SK-N-SH treated with all-trans-retinoic acid at 6 μM for 48 hours (cell line): ENCODE data around the gene PPFIA1.
"Not testable (repeated sequence)": the region's sequence is repeated elsewhere in the genome, so short reads cannot be mapped to it uniquely, and the experiment has no call there.

Source experiments
- ATAC-seq: fragments of 200-7000 bp; cut with Tn5 transposase; 3 replicates; pipeline ENCODE4 v1.9.1; 2020; ENCODE audit warnings: mild to moderate bottlenecking, moderate library complexity
- ARNTL ChIP-seq: fragments of 450-650 bp; formaldehyde crosslinking; IDR thresholded peaks from 2 replicates; pipeline ENCODE4 v1.5.0; 2020; ENCODE audit warnings: low read depth, mild to moderate bottlenecking, moderate library complexity, borderline replicate concordance
- BACH2 ChIP-seq: fragments of 250-450 bp; sonication (Bioruptor Pico); IDR thresholded peaks from 2 replicates; pipeline ENCODE4 v1.9.0; 2021; ENCODE audit warnings: mild to moderate bottlenecking, borderline replicate concordance
- ESRRG ChIP-seq: fragments of 250-450 bp; sonication (Bioruptor Pico); IDR thresholded peaks from 2 replicates; pipeline ENCODE4 v1.6.1; 2021; ENCODE audit warnings: mild to moderate bottlenecking
- GLIS3 ChIP-seq: fragments of 250-450 bp; sonication (Bioruptor Pico); IDR thresholded peaks from 2 replicates; pipeline ENCODE4 v1.5.0; 2020; ENCODE audit warnings: mild to moderate bottlenecking, moderate library complexity
- ISL1 ChIP-seq: fragments of 250-450 bp; sonication (Bioruptor Pico); IDR thresholded peaks from 2 replicates; pipeline ENCODE4 v2.1.2; 2022; ENCODE audit warnings: mild to moderate bottlenecking, moderate library complexity
- PPARA ChIP-seq: fragments of 250-450 bp; sonication (Bioruptor Pico); IDR thresholded peaks from 2 replicates; pipeline ENCODE4 v1.5.0; 2020; ENCODE audit warnings: mild to moderate bottlenecking, borderline replicate concordance
- RARB ChIP-seq: fragments of 250-450 bp; sonication (Bioruptor Pico); IDR thresholded peaks from 2 replicates; pipeline ENCODE4 v1.8.0; 2021; ENCODE audit warnings: mild to moderate bottlenecking, moderate library complexity
- SNAI2 ChIP-seq: fragments of 250-450 bp; sonication (Bioruptor Pico); IDR thresholded peaks from 2 replicates; pipeline ENCODE4 v1.5.0; 2020; ENCODE audit warnings: mild to moderate bottlenecking, moderate library complexity
- TOX ChIP-seq: fragments of 250-450 bp; sonication (Bioruptor Pico); IDR thresholded peaks from 2 replicates; pipeline ENCODE4 v1.8.0; 2021; ENCODE audit warnings: mild to moderate bottlenecking, moderate library complexity, borderline replicate concordance
- TSHZ2 ChIP-seq: fragments of 250-450 bp; sonication (Bioruptor Pico); IDR thresholded peaks from 2 replicates; pipeline ENCODE4 v1.5.0; 2020; ENCODE audit warnings: mild to moderate bottlenecking, moderate library complexity
- ZFP3 ChIP-seq: fragments of 250-450 bp; sonication (Bioruptor Pico); IDR thresholded peaks from 2 replicates; pipeline ENCODE4 v1.5.0; 2020; ENCODE audit warnings: mild to moderate bottlenecking, moderate library complexity
- ZFP30 ChIP-seq: fragments of 450-650 bp; formaldehyde crosslinking; IDR thresholded peaks from 2 replicates; pipeline ENCODE4 v1.5.0; 2022; ENCODE audit warnings: mild to moderate bottlenecking, moderate library complexity
- ZNF565 ChIP-seq: fragments of 450-650 bp; formaldehyde crosslinking; conservative IDR thresholded peaks from 2 replicates; pipeline ENCODE4 v1.5.0; 2020; ENCODE audit warnings: low read depth, mild to moderate bottlenecking, moderate library complexity
- ZNF8 ChIP-seq: fragments of 450-650 bp; formaldehyde crosslinking; IDR thresholded peaks from 2 replicates; pipeline ENCODE4 v1.5.0; 2020; ENCODE audit warnings: mild to moderate bottlenecking, moderate library complexity
- TF ChIP-seq, protein P1 (sequence below): fragments of 250-450 bp; sonication (Bioruptor Pico); IDR thresholded peaks from 2 replicates; pipeline ENCODE4 v1.8.0; 2021; ENCODE audit warnings: low read depth, mild to moderate bottlenecking, moderate library complexity, borderline replicate concordance

The PPFIA1 gene

GRCh38 chr11:70407121-70407520, 136.6 kb downstream of the PPFIA1 start:
- no peak for ATAC-seq
- TF ChIP-seq TSHZ2 (CRISPR knock-in tag) (no peak), PPARA (no peak), GLIS3 (CRISPR knock-in tag) (no peak), BACH2 (no peak), ISL1 (no peak), ZNF8 (CRISPR knock-in tag) (no peak)

GRCh38 chr11:70407814-70408213, 137.3 kb downstream of the PPFIA1 start:
- ATAC-seq: no peak
- no peak for TF ChIP-seq ESRRG (CRISPR knock-in tag)

- ATAC-seq: not testable (repeated sequence)
These were observed 137.8 kb downstream of the PPFIA1 start for GRCh38 chr11:70408326-70408725.

GRCh38 chr11:70409437-70409836, 138.9 kb downstream of the PPFIA1 start:
- TF ChIP-seq ISL1 (no peak), ZFP3 (CRISPR knock-in tag) (no peak), ESRRG (CRISPR knock-in tag) (no peak), RARB (CRISPR knock-in tag) (no peak), TOX (CRISPR knock-in tag) (no peak), ZFP30 (CRISPR knock-in tag) (no peak), ZNF565 (no peak), TSHZ2 (CRISPR knock-in tag) (no peak)
- TF ChIP-seq, protein P1, sequence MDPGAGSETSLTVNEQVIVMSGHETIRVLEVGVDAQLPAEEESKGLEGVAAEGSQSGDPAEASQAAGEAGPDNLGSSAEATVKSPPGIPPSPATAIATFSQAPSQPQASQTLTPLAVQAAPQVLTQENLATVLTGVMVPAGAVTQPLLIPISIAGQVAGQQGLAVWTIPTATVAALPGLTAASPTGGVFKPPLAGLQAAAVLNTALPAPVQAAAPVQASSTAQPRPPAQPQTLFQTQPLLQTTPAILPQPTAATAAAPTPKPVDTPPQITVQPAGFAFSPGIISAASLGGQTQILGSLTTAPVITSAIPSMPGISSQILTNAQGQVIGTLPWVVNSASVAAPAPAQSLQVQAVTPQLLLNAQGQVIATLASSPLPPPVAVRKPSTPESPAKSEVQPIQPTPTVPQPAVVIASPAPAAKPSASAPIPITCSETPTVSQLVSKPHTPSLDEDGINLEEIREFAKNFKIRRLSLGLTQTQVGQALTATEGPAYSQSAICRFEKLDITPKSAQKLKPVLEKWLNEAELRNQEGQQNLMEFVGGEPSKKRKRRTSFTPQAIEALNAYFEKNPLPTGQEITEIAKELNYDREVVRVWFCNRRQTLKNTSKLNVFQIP: no peak
- ATAC-seq: no peak

- ATAC-seq: no peak
- TF ChIP-seq TSHZ2 (CRISPR knock-in tag): no peak
These were observed 139.4 kb downstream of the PPFIA1 start for GRCh38 chr11:70409871-70410270.

DNA sequence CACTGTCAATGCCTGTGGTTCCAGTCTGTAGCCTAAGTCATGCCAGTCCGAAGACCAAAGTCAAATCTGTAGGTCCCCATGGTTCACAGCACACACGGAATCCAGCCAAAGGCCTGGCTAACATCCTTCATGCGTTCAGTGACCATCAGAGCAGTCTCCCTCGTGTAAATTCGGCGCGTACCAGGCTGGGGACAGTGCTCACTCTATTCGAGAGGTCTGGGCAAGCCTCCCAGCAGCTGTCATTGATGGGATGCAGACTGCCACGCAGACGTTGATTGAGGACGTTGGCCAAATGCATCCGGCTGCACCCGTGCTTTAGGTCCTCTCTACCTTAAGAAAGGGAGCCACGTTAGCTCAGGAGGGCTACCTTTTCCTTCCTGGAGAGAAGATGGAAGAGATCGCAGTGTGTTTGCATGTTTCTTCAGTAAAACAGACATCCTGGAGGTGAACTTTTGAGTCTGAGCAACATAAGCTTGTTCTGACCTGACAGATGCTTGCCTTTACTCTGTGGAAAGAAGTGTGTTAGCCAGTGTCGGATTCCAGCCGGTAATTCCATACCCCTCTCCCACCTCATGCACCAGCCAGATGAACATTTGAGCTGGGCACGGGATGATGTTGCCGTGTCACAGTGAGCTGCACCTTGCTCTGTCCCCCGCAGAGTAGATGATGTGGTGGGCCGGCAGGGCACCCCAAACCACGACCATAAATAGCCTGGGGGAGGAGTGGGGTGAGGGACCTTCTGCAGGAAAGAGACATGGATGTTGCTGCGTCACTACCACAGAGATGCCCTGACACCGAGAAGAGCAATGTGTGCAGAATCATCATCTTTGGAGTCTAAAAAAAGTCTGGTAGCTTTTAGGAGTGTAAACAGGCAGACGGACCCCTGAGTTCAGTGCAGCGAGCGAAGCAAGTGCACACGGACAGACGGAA, 140.1 kb downstream of the PPFIA1 start:
- no peak for ATAC-seq
- no peak for TF ChIP-seq ARNTL (CRISPR knock-in tag)
- TF ChIP-seq SNAI2: no peak
